Measurements from ENCODE around the gene DUSP6. TPM values are rescaled to one million over a fixed set of nuclear protein-coding genes. Genes with fewer than 3 reads are reported as not detected.

The DUSP6 gene
- total and polyA plus RNA-seq, 12 donors = 12.3 to 81.8 (median 39.9) TPM

DNA sequence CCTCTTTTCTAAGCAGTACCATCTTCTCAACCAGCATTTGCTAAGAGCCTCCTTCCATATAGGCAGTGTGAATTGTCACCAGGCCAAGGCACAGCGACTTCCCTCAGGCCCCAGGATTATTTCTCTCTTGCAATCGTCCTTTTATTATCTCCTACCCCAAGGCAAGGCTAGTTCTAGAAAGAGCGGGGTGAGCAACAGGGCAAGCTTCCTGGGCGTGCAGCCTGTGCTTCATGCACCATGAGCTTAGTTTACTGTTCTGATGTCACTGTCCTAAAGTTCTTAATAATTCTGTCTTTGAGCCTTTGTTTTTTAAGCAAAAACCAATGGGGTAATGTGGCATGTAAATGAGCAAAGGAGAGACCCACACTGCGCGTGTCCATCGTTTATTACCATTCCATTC lies 27.9 kb downstream of the DUSP6 start:
- H3K27ac ChIP-seq = peak overlapping the region in 1 of 5 donors; percentile 63
- no peak for DNase-seq
- TF ChIP-seq POLR2A (IDR thresholded peaks at IDR 0.05) = no peak
- TF ChIP-seq, protein P1, sequence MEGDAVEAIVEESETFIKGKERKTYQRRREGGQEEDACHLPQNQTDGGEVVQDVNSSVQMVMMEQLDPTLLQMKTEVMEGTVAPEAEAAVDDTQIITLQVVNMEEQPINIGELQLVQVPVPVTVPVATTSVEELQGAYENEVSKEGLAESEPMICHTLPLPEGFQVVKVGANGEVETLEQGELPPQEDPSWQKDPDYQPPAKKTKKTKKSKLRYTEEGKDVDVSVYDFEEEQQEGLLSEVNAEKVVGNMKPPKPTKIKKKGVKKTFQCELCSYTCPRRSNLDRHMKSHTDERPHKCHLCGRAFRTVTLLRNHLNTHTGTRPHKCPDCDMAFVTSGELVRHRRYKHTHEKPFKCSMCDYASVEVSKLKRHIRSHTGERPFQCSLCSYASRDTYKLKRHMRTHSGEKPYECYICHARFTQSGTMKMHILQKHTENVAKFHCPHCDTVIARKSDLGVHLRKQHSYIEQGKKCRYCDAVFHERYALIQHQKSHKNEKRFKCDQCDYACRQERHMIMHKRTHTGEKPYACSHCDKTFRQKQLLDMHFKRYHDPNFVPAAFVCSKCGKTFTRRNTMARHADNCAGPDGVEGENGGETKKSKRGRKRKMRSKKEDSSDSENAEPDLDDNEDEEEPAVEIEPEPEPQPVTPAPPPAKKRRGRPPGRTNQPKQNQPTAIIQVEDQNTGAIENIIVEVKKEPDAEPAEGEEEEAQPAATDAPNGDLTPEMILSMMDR (IDR thresholded peaks at IDR 0.05) = no peak
- H3K36me3 ChIP-seq (replicated peaks in 1 of 2) = no peaks in the 10 kb centered on the region
- peaks cover 0 to 33% of the 10 kb centered on the region in 2 donors for H3K4me1 ChIP-seq (replicated peaks in 1 of 2)
- WGBS, 4 donors = 72 to 83% (median 79%) methylated on average over 7 of the region's 7 CpGs
- intact Hi-C loops (cut with DNase I) = no loop called here
- no peak overlapping the region for H3K4me3 ChIP-seq
- no peaks in the 10 kb centered on the region for H3K27me3 ChIP-seq
- H3K9me3 ChIP-seq (replicated peaks in 1 of 3) = no peaks in the 10 kb centered on the region

DNA sequence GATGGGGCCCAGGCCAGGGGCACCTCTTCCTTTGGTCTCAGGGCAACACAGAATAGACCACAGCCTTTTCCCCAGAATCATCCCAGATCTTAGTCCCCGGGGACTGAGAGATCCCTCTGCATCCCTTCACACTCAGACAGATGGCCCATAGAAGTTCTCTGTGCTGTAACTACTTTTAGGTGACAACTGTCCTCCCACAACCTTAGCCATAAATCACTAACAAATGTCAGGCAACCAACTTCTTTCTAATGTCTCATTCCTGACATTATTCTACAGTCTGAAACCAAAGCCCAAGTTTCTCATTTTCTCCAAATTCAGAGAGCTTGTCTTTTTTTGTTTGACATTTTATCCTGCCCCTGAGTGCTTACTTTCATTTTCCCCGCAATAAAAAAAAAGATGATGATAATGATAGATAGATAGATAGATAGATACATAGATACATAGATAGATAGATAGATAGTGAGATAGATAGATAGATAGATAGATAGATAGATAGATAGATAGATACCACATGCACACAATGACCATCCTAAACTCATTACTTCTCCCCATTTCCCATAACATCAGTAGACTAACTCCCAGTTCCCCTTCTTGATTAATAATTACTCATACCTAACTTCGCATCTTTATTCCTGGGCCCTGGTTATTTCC lies 28.6 kb downstream of the DUSP6 start:
- Histone ChIP-seq H3K36me3 (replicated peaks in 1 of 2) (no peaks in the 10 kb centered on the region), H3K27ac (peak overlapping the region in 1 of 5 donors; percentile 18), H3K4me1 (replicated peaks in 1 of 2) (peaks cover 0 to 33% of the 10 kb centered on the region in 2 donors), H3K27me3 (no peaks in the 10 kb centered on the region), H3K4me3 (no peak overlapping the region), H3K9me3 (replicated peaks in 1 of 3) (no peaks in the 10 kb centered on the region)
- intact Hi-C loops (cut with DNase I) = no loop called here
- TF ChIP-seq, protein P1 (IDR thresholded peaks at IDR 0.05) = no peak
- no peak for TF ChIP-seq POLR2A (IDR thresholded peaks at IDR 0.05)
- DNase-seq = no peak
- 69 to 80% (median 72%) methylated on average over 3 of the region's 3 CpGs for WGBS, 4 donors

DNA sequence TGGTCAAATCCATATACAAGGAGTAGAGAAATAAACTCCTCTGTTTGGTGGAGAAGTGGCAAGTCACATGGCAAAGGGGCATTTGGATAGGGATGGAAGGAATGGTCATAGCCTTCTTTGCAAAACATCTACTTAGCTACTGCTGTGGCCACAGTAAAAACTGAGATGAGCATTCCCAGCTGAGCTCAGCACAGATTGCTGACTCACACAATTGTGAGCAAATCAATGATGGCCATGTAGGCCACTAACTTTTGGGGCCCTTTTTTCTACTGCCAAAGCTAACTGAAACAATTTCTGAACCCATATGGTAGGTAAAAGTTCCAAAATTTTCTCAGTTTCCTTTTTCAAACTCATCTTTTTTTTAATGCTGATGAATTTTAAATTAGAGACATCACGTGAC lies 31.6 kb downstream of the DUSP6 start:
- no peaks in the 10 kb centered on the region for H3K27me3 ChIP-seq
- no peak for DNase-seq
- H3K36me3 ChIP-seq (replicated peaks in 1 of 2) = no peaks in the 10 kb centered on the region
- H3K27ac ChIP-seq = no peak overlapping the region
- TF ChIP-seq POLR2A (IDR thresholded peaks at IDR 0.05) = no peak
- TF ChIP-seq, protein P1 (IDR thresholded peaks at IDR 0.05) = no peak
- H3K4me3 ChIP-seq = no peak overlapping the region
- intact Hi-C loops (cut with DNase I) = no loop called here
- no peaks in the 10 kb centered on the region for H3K9me3 ChIP-seq (replicated peaks in 1 of 3)
- WGBS, 4 donors = 80 to 88% (median 85%) methylated on average over 1 of the region's 1 CpG
- H3K4me1 ChIP-seq (replicated peaks in 1 of 2) = peaks cover 0 to 19% of the 10 kb centered on the region in 2 donors

DNA sequence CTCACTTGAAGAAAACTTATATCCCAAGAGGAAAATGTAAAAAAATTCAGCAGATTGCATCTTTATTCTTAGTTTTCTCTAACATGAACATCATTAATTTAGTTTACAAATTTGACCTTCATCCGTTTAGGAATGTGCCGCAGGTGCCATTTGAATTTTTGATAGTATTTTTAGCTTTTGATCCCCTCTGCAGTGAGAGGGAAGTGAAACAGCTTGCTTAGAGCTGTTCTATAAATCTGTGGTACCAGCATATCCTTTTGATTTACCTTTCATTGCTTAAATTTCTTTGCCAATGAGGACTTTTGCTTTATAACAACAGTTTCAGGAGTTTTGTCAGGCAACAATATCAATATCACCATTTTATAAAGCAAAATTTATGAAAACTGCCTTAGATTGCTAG lies 32.7 kb downstream of the DUSP6 start:
- Histone ChIP-seq H3K4me3 (no peak overlapping the region), H3K27me3 (no peaks in the 10 kb centered on the region), H3K36me3 (replicated peaks in 1 of 2) (no peaks in the 10 kb centered on the region), H3K27ac (no peak overlapping the region), H3K4me1 (replicated peaks in 1 of 2) (peaks cover 0 to 12% of the 10 kb centered on the region in 2 donors), H3K9me3 (replicated peaks in 1 of 3) (no peaks in the 10 kb centered on the region)
- intact Hi-C loops (cut with DNase I) = no loop called here
- DNase-seq = no peak
- 54 to 63% (median 59%) methylated on average over 2 of the region's 2 CpGs for WGBS, 4 donors
- TF ChIP-seq, protein P1 (IDR thresholded peaks at IDR 0.05) = no peak
- TF ChIP-seq POLR2A (IDR thresholded peaks at IDR 0.05) = no peak
